Measurements from ENCODE around the gene ARHGAP11A.
A peak's percentile ranks its signal among the peaks of the same experiment; 100 is the strongest.

The ARHGAP11A gene

GRCh38 chr15:32656496-32656895, 41.2 kb downstream of the ARHGAP11A start:
- no peak for DNase-seq

GRCh38 chr15:32657198-32657883, 42.0 kb downstream of the ARHGAP11A start:
- DNase-seq, result no peak

DNA sequence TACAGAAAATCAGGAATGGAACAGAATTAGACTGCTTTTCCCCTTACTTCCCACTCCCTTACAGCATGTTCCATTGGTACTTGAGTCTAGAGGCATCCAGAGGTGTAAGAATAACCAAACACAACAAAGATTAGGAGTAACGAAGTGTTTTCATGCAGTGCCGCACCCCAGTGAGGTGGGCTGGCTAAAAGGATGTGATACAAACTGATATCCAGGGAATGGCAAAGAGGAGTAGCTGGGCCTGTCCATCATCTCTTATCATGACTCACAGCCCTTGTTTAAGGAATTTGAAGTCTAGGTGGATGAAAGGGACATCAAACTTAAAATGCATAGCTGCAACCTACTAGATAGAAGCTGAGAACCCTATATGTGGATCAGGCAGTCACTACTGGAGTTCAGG, 42.6 kb downstream of the ARHGAP11A start:
- DNase-seq, result no peak

DNA sequence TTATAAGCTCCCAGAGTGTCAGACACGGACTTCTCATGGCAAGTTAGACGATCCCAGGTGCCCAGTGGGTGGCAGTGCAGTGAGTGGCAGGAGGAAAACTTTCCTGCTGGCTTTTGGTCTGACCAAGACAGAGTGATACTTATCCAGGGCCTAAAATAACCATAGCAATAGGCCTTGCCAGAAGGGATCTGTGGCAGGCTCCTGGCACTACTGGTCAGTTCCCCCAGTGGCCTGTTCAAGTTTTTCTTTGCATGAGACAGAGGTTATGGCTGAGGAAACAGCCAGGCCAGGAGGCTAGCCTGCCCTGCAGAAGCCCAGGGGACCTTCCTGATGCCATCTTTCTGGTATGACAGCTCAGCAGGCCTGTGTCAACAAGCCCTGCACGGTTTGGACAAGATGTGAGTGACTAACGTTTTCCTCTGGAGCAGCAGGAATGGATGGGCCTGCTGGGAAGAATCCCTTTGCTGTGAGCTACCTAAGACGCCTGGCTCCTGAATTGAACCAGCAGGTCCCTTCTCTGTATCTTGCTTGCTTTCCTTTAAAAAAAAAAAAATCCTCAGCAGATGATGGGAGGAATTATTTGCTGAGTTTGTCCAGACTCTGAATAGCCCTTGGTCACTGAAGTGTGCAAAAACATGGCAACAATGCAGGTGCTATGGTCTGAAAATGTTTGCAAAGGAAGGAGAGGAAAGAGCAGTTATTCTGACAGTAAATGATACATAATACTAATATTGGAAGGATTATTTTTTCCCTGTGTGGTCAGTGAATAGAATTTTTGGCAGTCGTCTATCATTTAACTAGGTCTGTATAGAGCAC, 44.2 kb downstream of the ARHGAP11A start:
- no peak for DNase-seq

- DNase-seq, result no peak
Observed at GRCh38 chr15:32663671-32664070, 48.4 kb downstream of the ARHGAP11A start.

- no peak for DNase-seq
Observed at GRCh38 chr15:32664796-32665195, 49.5 kb downstream of the ARHGAP11A start.

- no peak for DNase-seq
Observed at GRCh38 chr15:32667321-32667720, 52.0 kb downstream of the ARHGAP11A start.

- no peak for DNase-seq
Observed at GRCh38 chr15:32668942-32669341, 53.6 kb downstream of the ARHGAP11A start.

DNA sequence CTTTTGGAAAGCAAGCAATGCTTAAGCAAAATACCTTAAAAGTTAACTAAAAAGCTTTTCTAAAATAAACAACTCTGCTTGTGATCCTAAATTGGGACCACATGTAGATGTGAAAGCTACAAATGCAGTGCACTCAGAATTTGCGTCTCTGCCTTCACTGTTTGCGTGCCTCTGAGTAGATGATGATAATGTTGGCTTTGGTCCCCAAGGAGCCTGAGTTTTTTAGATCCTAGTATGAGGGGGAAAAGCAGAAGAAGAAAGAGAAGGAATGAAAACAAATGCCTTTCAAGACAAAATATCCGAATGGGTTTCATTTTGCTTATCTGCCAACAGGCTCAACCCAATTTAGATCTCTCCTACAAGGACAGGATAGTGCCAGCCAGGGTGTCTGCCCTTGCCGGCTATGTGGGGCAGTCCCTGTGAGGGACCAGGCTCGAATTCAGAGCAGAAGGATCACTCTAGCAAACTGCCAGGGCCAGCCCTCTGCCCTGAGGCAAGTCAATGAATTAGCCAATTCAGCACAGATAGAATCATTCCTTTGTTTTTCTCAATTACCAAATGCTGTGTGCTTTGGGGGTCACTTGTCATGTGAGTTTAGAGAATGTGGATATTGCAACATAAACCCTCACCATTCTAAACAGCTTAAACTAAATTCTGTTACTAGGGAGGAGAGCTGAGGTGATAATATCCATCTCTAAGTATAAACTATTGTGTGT, 54.8 kb downstream of the ARHGAP11A start:
- no peak for DNase-seq

- no peak for DNase-seq
Observed at GRCh38 chr15:32670623-32671022, 55.3 kb downstream of the ARHGAP11A start.

DNA sequence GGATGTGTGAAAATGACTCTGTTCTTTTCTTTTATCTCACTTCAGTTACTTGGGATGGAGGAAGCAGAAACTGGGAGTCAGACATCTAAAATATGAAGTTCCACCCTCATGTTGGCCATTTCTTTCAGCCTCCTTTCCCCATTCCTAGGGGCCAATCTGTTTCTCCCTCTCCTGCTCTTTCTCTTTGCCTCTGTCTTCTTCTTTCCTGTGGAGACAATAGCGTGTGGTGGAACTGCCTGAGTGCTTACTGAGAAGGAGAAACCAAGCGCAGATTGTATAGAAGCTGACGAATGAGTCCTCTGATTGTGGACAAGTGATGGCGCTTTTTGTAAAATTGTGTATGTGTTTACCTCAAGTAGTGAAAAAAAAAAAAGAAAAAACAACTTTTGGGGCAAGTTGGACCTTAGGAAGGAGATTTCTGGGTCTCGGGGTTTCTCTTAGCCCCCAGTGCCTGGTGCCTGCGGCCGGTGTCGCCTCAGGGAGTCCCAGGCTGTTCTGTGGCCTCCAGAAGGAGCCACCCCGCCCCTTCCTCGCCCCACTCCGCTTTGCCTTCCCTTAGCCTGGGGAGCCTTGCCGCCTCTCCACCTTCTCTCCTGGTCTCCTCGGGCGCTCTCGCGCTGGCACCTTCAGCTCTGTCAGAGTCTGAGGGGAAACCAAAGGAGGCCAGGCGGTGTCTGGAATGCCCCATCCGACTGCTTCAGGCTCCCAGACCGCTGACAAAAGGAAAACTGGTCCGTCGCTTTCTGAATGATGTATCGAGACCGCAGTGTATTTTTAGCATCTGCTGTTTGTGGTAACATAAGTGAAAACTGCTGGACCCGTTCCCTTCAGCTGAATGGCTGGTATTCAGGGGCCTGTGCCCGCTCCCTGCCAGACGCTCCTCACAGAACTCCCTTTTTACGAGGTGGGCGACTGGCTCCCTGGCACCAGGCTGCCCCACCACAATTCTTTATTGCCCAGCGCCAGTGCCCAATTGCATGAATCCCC, 56.3 kb downstream of the ARHGAP11A start:
- no peak for DNase-seq

DNA sequence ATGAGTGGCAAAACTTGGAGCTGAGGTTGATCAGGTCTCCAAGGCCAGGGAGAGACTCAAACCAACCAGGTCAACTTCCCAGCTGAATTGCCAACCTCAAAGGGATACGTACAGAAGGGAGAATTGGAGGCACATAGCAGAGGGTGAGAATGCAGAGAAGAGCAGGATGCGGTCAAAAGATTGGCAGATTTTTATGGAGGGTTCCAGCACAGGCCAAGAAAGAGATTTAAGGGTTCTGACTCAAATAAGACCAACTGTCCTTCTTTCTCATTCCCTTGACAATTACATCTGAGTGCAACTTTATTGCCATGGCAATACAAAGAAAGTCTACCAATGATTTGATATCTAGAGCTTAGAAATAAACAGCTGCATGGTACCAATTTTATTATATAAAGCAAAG, 59.4 kb downstream of the ARHGAP11A start:
- DNase-seq, result no peak

GRCh38 chr15:32675466-32675865, 60.2 kb downstream of the ARHGAP11A start:
- DNase-seq, result no peak

DNA sequence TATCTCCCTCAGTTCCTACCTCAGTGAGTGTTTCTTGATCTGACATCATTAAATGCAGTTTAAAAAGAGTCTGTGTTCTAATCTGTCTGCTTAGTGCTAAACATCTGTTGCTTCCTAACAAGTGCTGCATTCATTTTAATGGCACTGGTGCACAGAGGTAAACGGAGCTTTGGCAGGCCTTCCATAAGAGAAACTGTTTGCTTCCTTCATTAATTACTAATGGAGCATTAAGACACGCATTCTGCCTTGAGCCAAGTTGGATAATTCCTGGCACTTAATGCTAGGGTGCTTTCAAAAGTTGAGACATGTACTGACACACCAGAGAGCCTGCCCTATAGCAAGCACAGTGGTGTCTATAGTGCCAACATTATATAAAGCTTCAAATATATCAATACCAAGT, 60.9 kb downstream of the ARHGAP11A start:
- DNase-seq, result no peak

DNA sequence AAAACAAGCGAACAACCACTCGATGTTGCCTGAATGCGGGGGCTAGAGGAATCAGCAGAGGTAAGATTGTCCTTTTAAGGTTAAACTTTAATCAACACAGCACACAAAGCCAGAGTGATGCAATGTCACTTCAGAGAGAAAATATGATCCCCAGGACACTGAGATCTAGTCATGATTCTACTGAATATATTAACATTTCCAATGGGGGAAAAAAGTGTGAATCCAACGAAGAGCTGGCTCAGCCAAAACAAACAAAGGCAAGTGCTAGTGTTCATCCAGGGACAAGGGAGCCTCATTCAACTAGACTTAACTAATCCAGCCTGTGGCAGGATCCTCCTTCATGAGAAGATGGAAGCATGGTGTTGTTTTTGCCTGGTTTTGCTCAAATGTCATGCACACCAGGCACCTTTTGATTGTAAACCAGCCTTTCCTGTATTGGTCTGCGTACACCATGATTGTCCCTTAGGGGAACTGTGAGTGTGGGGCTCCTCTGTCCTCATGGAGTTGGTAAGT, 62.0 kb downstream of the ARHGAP11A start:
- no peak for DNase-seq

GRCh38 chr15:32679298-32679690, 64.0 kb downstream of the ARHGAP11A start:
- no peak for DNase-seq

GRCh38 chr15:32682569-32682968, 67.3 kb downstream of the ARHGAP11A start:
- DNase-seq, result no peak

GRCh38 chr15:32682977-32683630, 67.8 kb downstream of the ARHGAP11A start:
- DNase-seq, result no peak

DNA sequence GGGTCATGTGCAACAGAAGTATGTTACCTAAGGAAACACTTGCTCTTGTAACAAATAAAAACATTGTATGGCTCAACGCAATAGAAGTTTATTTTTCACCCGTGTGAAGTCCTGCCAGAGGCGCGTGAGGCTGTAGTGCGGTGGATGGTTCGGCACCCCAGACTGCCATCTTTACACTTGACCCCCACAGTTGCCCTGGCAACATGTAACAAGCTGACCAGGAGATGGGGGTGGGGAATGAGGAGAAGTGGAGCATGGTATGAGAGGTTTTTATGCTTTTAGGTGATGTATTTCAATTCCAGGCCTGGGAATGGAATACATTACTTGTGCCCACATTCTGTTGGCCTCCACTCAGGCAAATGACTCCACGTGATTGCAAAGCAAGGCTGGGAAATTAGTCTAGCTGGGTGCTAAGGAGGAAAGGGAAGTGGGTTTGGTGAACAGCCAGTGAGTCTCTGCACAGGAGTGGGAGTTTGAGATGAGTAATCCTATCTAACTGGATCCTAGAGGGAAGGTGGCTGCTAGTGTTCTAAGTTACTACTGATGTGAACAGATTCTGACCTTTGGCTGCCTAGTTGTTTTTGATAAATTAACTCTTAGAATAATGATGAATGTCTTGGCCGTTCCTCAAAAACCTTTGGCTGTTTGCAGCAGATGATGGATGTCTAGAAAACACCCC, 68.7 kb downstream of the ARHGAP11A start:
- DNase-seq, result peak; percentile 11

- no peak for DNase-seq
Observed at GRCh38 chr15:32685576-32685975, 70.3 kb downstream of the ARHGAP11A start.

DNA sequence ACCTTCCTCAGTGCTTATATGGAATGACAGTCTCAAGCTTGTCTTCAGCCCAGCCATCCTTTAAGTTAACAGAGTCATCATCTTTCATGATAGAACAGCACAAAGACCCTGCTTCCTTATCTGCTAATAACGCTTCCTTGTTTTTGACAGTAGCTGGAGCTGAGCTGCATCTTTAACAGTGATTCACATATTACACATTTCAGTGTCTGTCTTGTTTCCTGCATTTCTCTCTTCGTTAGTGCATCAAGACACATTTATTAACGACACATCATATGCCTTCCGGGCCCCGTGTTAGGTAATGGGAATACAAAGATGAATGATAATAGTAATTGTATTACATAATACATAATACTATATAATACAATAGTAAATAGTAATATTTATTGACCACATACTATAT, 72.3 kb downstream of the ARHGAP11A start:
- no peak for DNase-seq

All from hematopoietic multipotent progenitor cell treated with erythropoietin and hydrocortisone succinate and interleukin-3 and kit ligand, for 6 days (in vitro differentiated cells).